Measurements from ENCODE around the gene ZNF407. TPM values are rescaled to one million over a fixed set of nuclear protein-coding genes. Genes with fewer than 3 reads are reported as not detected.

The ZNF407 gene
- total and polyA plus RNA-seq, 9 donors = 5.3 to 22.3 (median 18.7) TPM

DNA sequence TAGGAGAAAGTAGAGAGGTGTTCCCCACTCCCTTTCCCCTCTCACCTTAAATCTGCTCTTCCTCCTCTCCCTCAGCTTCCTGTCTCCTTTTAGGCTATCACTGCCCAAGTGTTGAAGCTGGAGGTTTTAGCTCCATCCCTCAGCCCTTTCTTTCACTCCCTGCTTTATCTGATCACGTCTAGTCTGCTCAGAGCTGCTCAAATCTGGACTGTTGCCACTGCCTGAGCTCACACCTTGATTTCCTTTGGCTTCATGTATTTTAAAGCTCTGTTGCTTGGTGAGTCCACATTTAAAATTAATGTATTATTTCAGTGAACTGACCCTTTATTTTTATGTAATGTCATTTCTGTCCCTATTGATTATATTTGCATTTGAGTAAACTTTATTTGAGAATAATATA is 374.7 kb downstream of the ZNF407 start:
- 64 to 87% (median 66%) methylated on average over 1 of the region's 1 CpG for WGBS, 3 donors
- Histone ChIP-seq H3K9me3 (no peaks in the 10 kb centered on the region), H3K36me3 (no peaks in the 10 kb centered on the region), H3K4me1 (ENCODE audit: insufficient read depth) (no peaks in the 10 kb centered on the region), H3K27me3 (no peaks in the 10 kb centered on the region), H3K27ac (no peak overlapping the region), H3K4me3 (no peak overlapping the region)
- intact Hi-C loops (cut with DNase I) = no loop called here
- DNase-seq = no peak
- TF ChIP-seq POLR2A (IDR thresholded peaks at IDR 0.05) (no peak), EP300 (IDR thresholded peaks at IDR 0.05) (no peak)
- TF ChIP-seq, protein P1, sequence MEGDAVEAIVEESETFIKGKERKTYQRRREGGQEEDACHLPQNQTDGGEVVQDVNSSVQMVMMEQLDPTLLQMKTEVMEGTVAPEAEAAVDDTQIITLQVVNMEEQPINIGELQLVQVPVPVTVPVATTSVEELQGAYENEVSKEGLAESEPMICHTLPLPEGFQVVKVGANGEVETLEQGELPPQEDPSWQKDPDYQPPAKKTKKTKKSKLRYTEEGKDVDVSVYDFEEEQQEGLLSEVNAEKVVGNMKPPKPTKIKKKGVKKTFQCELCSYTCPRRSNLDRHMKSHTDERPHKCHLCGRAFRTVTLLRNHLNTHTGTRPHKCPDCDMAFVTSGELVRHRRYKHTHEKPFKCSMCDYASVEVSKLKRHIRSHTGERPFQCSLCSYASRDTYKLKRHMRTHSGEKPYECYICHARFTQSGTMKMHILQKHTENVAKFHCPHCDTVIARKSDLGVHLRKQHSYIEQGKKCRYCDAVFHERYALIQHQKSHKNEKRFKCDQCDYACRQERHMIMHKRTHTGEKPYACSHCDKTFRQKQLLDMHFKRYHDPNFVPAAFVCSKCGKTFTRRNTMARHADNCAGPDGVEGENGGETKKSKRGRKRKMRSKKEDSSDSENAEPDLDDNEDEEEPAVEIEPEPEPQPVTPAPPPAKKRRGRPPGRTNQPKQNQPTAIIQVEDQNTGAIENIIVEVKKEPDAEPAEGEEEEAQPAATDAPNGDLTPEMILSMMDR (IDR thresholded peaks at IDR 0.05) = no peak

DNA sequence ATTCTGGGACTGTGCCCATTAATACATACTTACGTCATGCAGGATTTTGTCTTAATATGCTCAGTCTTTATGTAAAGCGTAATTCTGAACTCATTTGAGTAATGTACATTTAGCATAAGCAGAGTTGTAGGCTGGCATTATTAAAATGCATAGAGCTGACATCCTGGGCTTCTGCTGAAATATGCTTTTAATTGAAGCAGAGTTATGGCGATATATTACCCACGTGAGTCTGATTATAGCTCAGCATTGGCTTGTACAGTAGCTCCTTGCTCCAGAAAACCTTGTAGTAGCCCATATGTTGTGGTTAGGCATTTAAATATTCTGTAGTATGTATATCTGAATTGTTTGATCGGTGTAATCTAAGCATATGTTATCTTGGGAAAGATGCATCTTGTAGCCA is 377.3 kb downstream of the ZNF407 start:
- Histone ChIP-seq H3K27ac (no peak overlapping the region), H3K9me3 (no peaks in the 10 kb centered on the region), H3K4me3 (no peak overlapping the region), H3K36me3 (no peaks in the 10 kb centered on the region), H3K27me3 (no peaks in the 10 kb centered on the region), H3K4me1 (ENCODE audit: insufficient read depth) (no peaks in the 10 kb centered on the region)
- no peak for DNase-seq
- WGBS, 3 donors = 86 to 96% (median 93%) methylated on average over 5 of the region's 5 CpGs
- intact Hi-C loops (cut with DNase I) = no loop called here
- TF ChIP-seq, protein P1 (IDR thresholded peaks at IDR 0.05) = no peak
- no peak for TF ChIP-seq POLR2A (IDR thresholded peaks at IDR 0.05)
- no peak for TF ChIP-seq EP300 (IDR thresholded peaks at IDR 0.05)

DNA sequence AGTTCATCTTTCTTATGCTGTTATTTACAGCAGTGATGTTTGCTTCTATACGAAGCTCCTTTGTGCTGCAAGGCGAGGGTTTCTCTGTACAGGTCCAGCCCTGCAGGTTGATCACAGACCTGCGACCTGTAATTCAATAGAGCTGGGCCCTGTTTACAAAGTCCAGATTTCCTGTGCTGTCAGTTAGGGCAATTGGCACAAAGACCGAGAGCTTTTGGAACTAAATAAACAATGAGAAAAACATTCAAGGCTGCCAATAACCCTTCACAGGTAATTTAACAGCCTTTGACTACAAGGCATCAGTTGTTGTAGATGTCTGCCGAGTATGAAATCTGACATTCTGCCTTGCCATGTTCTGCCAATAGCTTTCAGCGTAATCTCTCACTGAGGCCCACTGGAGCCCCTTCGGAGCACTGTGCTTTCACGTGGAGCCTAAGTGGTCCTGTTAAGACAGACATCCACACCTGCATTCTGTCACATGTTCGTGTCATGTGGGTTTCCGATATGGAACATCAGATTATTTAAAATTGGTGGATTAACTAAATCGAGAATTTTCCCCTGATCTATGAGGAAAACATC is 378.8 kb downstream of the ZNF407 start:
- TF ChIP-seq POLR2A (IDR thresholded peaks at IDR 0.05) = no peak
- 80 to 90% (median 87%) methylated on average over 11 of the region's 11 CpGs for WGBS, 3 donors
- no peak overlapping the region for H3K27ac ChIP-seq
- H3K36me3 ChIP-seq = no peaks in the 10 kb centered on the region
- no peaks in the 10 kb centered on the region for H3K27me3 ChIP-seq
- no peak overlapping the region for H3K4me3 ChIP-seq
- no peaks in the 10 kb centered on the region for H3K4me1 ChIP-seq (ENCODE audit: insufficient read depth)
- H3K9me3 ChIP-seq = no peaks in the 10 kb centered on the region
- intact Hi-C loops (cut with DNase I) = no loop called here
- no peak for DNase-seq

DNA sequence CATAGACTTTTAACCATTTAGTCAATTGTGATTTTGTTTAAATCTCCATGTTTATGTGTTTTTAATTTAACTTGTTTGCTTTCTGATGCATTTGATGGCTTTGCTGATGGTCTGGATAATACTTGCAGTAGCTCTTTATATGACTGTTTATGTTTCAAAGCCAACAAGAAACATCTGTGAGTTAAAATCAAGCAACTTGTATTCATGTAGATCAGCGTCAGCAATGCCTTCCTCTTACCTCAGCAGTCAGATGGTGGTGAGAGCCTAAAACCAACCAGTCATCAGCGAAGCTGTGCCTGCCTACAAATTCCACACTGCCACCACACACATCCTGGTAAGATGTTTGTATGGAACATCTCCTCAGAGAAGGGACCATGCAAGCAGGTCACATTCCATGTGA is 379.4 kb downstream of the ZNF407 start:
- Histone ChIP-seq H3K4me1 (ENCODE audit: insufficient read depth) (no peaks in the 10 kb centered on the region), H3K4me3 (no peak overlapping the region), H3K27me3 (no peaks in the 10 kb centered on the region), H3K27ac (no peak overlapping the region), H3K36me3 (no peaks in the 10 kb centered on the region), H3K9me3 (no peaks in the 10 kb centered on the region)
- DNase-seq = no peak
- WGBS, 3 donors = 93 to 96% (median 96%) methylated on average over 2 of the region's 2 CpGs
- TF ChIP-seq EP300 (IDR thresholded peaks at IDR 0.05) (no peak), POLR2A (IDR thresholded peaks at IDR 0.05) (no peak)
- TF ChIP-seq, protein P1 (IDR thresholded peaks at IDR 0.05) = no peak
- intact Hi-C loops (cut with DNase I) = no loop called here

DNA sequence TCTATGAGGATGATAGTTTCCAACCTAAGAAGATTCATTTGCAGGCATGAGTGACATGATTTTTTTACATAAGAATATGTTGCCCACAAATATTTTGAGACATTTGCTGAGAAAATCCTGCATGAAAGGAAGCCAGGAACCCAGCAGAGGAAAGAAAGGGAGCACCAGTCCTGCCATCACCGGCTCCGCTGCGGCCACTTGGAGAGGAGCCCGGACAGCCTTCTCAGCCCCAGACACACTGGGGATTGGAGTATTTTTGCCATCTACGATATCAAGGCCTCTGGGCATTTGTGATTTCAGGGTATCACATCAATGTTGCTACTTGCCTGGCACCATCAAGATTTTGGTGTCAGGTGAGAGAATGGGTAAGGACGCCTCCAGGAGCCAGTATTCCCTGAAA is 383.0 kb downstream of the ZNF407 start:
- no peak overlapping the region for H3K27ac ChIP-seq
- no peak overlapping the region for H3K4me3 ChIP-seq
- WGBS, 3 donors = 91 to 97% (median 95%) methylated on average over 6 of the region's 6 CpGs
- H3K36me3 ChIP-seq = no peaks in the 10 kb centered on the region
- no peaks in the 10 kb centered on the region for H3K9me3 ChIP-seq
- DNase-seq = no peak
- H3K4me1 ChIP-seq (ENCODE audit: insufficient read depth) = no peaks in the 10 kb centered on the region
- TF ChIP-seq, protein P1 (IDR thresholded peaks at IDR 0.05) = no peak
- TF ChIP-seq POLR2A (IDR thresholded peaks at IDR 0.05) (no peak), EP300 (IDR thresholded peaks at IDR 0.05) (no peak)
- H3K27me3 ChIP-seq = no peaks in the 10 kb centered on the region
- intact Hi-C loops (cut with DNase I) = no loop called here
